H9 (cell line): Measurements from ENCODE around the gene MFRP. TPM values are rescaled to one million over a fixed set of nuclear protein-coding genes. Genes with fewer than 3 reads are reported as not detected.

ENCODE experiments used
- DNase-seq: peaks from one replicate; pipeline ENCODE4 v3.0.0-alpha.2; 2017
- H2AFZ ChIP-seq: one replicate; pipeline ENCODE4 v1.6.1; 2013; ENCODE audit warnings: mild to moderate bottlenecking, low read length, control low read depth, moderate library complexity
- H2AK5ac ChIP-seq: 2 replicates; pipeline ENCODE4 v1.6.1; 2013; ENCODE audit warnings: low read length, control low read depth, mixed read lengths; ENCODE audit not compliant: insufficient read length
- H2BK120ac ChIP-seq: one replicate; pipeline ENCODE4 v1.6.1; 2013; ENCODE audit warnings: low read depth, mild to moderate bottlenecking, low read length, control low read depth, inconsistent platforms; ENCODE audit not compliant: poor library complexity, severe bottlenecking
- H2BK12ac ChIP-seq: 2 replicates; pipeline ENCODE4 v1.6.1; 2013; ENCODE audit warnings: low read length, control low read depth, mixed read lengths, low read depth; ENCODE audit not compliant: insufficient read length
- H2BK15ac ChIP-seq: 2 replicates; pipeline ENCODE4 v1.6.1; 2013; ENCODE audit warnings: low read depth, low read length, control low read depth
- H2BK20ac ChIP-seq: one replicate; pipeline ENCODE4 v1.6.1; 2013; ENCODE audit warnings: low read depth, mild to moderate bottlenecking, low read length, control low read depth, inconsistent platforms; ENCODE audit not compliant: poor library complexity, severe bottlenecking
- H2BK5ac ChIP-seq: 2 replicates; pipeline ENCODE4 v1.6.1; 2013; ENCODE audit warnings: low read length, control low read depth, mixed read lengths; ENCODE audit not compliant: insufficient read length
- H3K14ac ChIP-seq: 2 replicates; pipeline ENCODE4 v1.6.1; 2013; ENCODE audit warnings: low read length, control low read depth; ENCODE audit not compliant: insufficient read depth
- H3K18ac ChIP-seq: 2 replicates; pipeline ENCODE4 v1.6.1; 2013; ENCODE audit warnings: low read depth, mild to moderate bottlenecking, mixed read lengths, low read length, control low read depth; ENCODE audit not compliant: insufficient read length
- H3K23ac ChIP-seq: 2 replicates; pipeline ENCODE4 v1.6.1; 2013; ENCODE audit warnings: low read length, control low read depth, mixed read lengths, low read depth; ENCODE audit not compliant: insufficient read length
- H3K23me2 ChIP-seq: 2 replicates; pipeline ENCODE4 v1.6.1; 2013; ENCODE audit warnings: low read depth, mild to moderate bottlenecking, mixed read lengths, low read length, control low read depth; ENCODE audit not compliant: insufficient read length, poor library complexity, severe bottlenecking
- H3K27ac ChIP-seq: 2 replicates; pipeline ENCODE4 v1.5.1; 2013; ENCODE audit warnings: low read length, control low read depth, mixed read lengths, low read depth; ENCODE audit not compliant: insufficient read length
- H3K27me3 ChIP-seq: 2 replicates; pipeline ENCODE4 v1.6.1; 2013; ENCODE audit warnings: low read length, control low read depth, inconsistent platforms; ENCODE audit not compliant: insufficient read depth
- H3K4ac ChIP-seq: 2 replicates; pipeline ENCODE4 v1.6.1; 2013; ENCODE audit warnings: low read depth, mild to moderate bottlenecking, control low read depth, inconsistent platforms, low read length, moderate library complexity
- H3K4me1 ChIP-seq: 2 replicates; pipeline ENCODE4 v1.6.1; 2013; ENCODE audit warnings: low read length, control low read depth, inconsistent platforms; ENCODE audit not compliant: insufficient read depth
- H3K4me2 ChIP-seq: 2 replicates; pipeline ENCODE4 v1.6.1; 2013; ENCODE audit warnings: low read length, control low read depth, mixed read lengths; ENCODE audit not compliant: insufficient read length, insufficient read depth
- H3K56ac ChIP-seq: 2 replicates; pipeline ENCODE4 v1.6.1; 2013; ENCODE audit warnings: low read depth, mild to moderate bottlenecking, mixed read lengths, low read length, control low read depth; ENCODE audit not compliant: insufficient read length
- H3K79me1 ChIP-seq: 2 replicates; pipeline ENCODE4 v1.6.1; 2013; ENCODE audit warnings: low read depth, mild to moderate bottlenecking, moderate library complexity, low read length, control low read depth, inconsistent platforms; ENCODE audit not compliant: insufficient read depth, poor library complexity, severe bottlenecking
- H3K79me2 ChIP-seq: 2 replicates; pipeline ENCODE4 v1.6.1; 2013; ENCODE audit warnings: low read length, control low read depth, inconsistent platforms; ENCODE audit not compliant: insufficient read depth
- H3K9ac ChIP-seq: 2 replicates; pipeline ENCODE4 v1.6.1; 2013; ENCODE audit warnings: low read length, control low read depth, mixed read lengths; ENCODE audit not compliant: insufficient read length; ENCODE audit errors: extremely low read depth
- H3K9me3 ChIP-seq: one replicate; pipeline ENCODE4 v1.6.1; 2013; ENCODE audit warnings: low read depth, low read length, inconsistent platforms; ENCODE audit not compliant: control insufficient read depth
- H3T11ph ChIP-seq: one replicate; pipeline ENCODE4 v1.6.1; 2013; ENCODE audit warnings: mild to moderate bottlenecking, low read length, control low read depth, inconsistent platforms
- H4K20me1 ChIP-seq: one replicate; pipeline ENCODE4 v1.6.1; 2013; ENCODE audit not compliant: control insufficient read depth, insufficient read length, insufficient read depth
- H4K5ac ChIP-seq: 2 replicates; pipeline ENCODE4 v1.6.1; 2013; ENCODE audit warnings: low read depth, mild to moderate bottlenecking, mixed read lengths, low read length, control low read depth; ENCODE audit not compliant: insufficient read length
- H4K8ac ChIP-seq: replicated peaks from 2 replicates; pipeline ENCODE4 v1.6.1; 2013; ENCODE audit warnings: low read length, control low read depth, mixed read lengths, low read depth; ENCODE audit not compliant: insufficient read length
- H4K91ac ChIP-seq: 2 replicates; pipeline ENCODE4 v1.6.1; 2013; ENCODE audit warnings: low read depth, mild to moderate bottlenecking, moderate library complexity, mixed read lengths, low read length, control low read depth; ENCODE audit not compliant: insufficient read length
- H3K27ac Mint-ChIP-seq, 3 experiments: 2 replicates in 2 of 3; 3 replicates in 1 of 3; pipeline ENCODE4 v1.8.0; 2020 to 2021; ENCODE audit warnings: mixed read lengths in 3 of 3, mild to moderate bottlenecking in 1 of 3, moderate library complexity in 1 of 3
- H3K27me3 Mint-ChIP-seq: 2 replicates; pipeline ENCODE4 v1.8.0; 2021; ENCODE audit warnings: low read depth, mild to moderate bottlenecking, moderate library complexity, mixed read lengths
- H3K36me3 Mint-ChIP-seq, 3 experiments: 2 replicates in 2 of 3; 3 replicates in 1 of 3; pipeline ENCODE4 v1.8.0; 2020 to 2021; ENCODE audit warnings: low read depth in 3 of 3, mixed read lengths in 3 of 3; ENCODE audit not compliant: insufficient read depth in 1 of 3
- H3K4me1 Mint-ChIP-seq, 2 experiments: 2 replicates each; pipeline ENCODE4 v1.8.0; 2020; ENCODE audit warnings: mixed read lengths in 2 of 2
- H3K4me3 Mint-ChIP-seq, 2 experiments: 2 replicates in 1 of 2; 3 replicates in 1 of 2; pipeline ENCODE4 v1.8.0; 2020 to 2021; ENCODE audit warnings: mild to moderate bottlenecking in 2 of 2, mixed read lengths in 2 of 2, moderate library complexity in 1 of 2
- H3K9me3 Mint-ChIP-seq, 2 experiments: 2 replicates in 1 of 2; 3 replicates in 1 of 2; pipeline ENCODE4 v1.8.0; 2020; ENCODE audit warnings: mild to moderate bottlenecking in 2 of 2, mixed read lengths in 2 of 2, moderate library complexity in 1 of 2
- CTCF ChIP-seq: fragments of 200-600 bp; sonication (generic); conservative IDR thresholded peaks from 3 replicates; pipeline ENCODE4 v1.8.0; 2021; ENCODE audit warnings: antibody characterized with exemption, mild to moderate bottlenecking
- WGBS: extraction: QIAGEN DNeasy Blood & Tissue Kit; methylation state at CpG from one replicate; pipeline ENCODE4 v1.1.7; 2013; ENCODE audit warnings: missing lambda C conversion rate, low lambda C conversion rate, mixed read lengths; ENCODE audit not compliant: insufficient read length; ENCODE audit errors: extremely low coverage; 5-methylcytosine and 5-hydroxymethylcytosine counted together
- total RNA-seq: library from RNA; stranded (reverse); gene quantifications from 2 replicates; pipeline ENCODE4 v1.2.1, GENCODE V29; 2021

Gene MFRP
- total RNA-seq, 1 experiment from 2014 or later: not detected

- no peak overlapping the region for H4K8ac ChIP-seq
- Mint-ChIP-seq H3K27me3 (peaks cover 30% of the 10 kb centered on the region), H3K4me3 (peak overlapping the region; percentile 99), H3K27ac (peak overlapping the region in 2 of 3 experiments; percentile 85 to 93; a peak in 3 of 7 replicates), H3K9me3 (no peaks in the 10 kb centered on the region; a peak in 1 of 5 replicates), H3K36me3 (peaks cover 13 to 18% (median 15%) of the 10 kb centered on the region in 3 experiments), H3K4me1 (peaks cover 55 to 81% of the 10 kb centered on the region in 2 experiments)
- H3K23me2 ChIP-seq: peaks cover 28% of the 10 kb centered on the region
- H4K91ac ChIP-seq: no peak overlapping the region
- no peak overlapping the region for H2AFZ ChIP-seq
- H3K23ac ChIP-seq: no peak overlapping the region
- peaks cover 13% of the 10 kb centered on the region; the same call in 1 of the 2 replicates for H3K79me2 ChIP-seq
- no peak overlapping the region for H4K5ac ChIP-seq
- no peaks in the 10 kb centered on the region for H3K9me3 ChIP-seq
- no peak overlapping the region for H2BK20ac ChIP-seq
- no peak for DNase-seq
- no peak overlapping the region for H2BK12ac ChIP-seq
- H3K14ac ChIP-seq: no peak overlapping the region
- no peak overlapping the region for H2AK5ac ChIP-seq
- no peak overlapping the region for H3K9ac ChIP-seq
- no peak overlapping the region for H2BK15ac ChIP-seq
- H2BK120ac ChIP-seq: no peak overlapping the region
- WGBS: no CpG with 5 or more reads among the region's 9 CpGs
- H3K4ac ChIP-seq: no peak overlapping the region
- H3K79me1 ChIP-seq: peaks cover 9% of the 10 kb centered on the region
- TF ChIP-seq CTCF: no peak
- H3K18ac ChIP-seq: no peak overlapping the region
- H3K4me1 ChIP-seq: no peaks in the 10 kb centered on the region; the same call in 1 of the 2 replicates
- H4K20me1 ChIP-seq: no peaks in the 10 kb centered on the region
- no peak overlapping the region for H2BK5ac ChIP-seq
- H3K27ac ChIP-seq: no peak overlapping the region
- peak overlapping the region; percentile 56 for H3K4me2 ChIP-seq
- no peak overlapping the region for H3K56ac ChIP-seq
- H3T11ph ChIP-seq: no peak overlapping the region
- H3K27me3 ChIP-seq: peaks cover 16% of the 10 kb centered on the region
These were observed 9.6 kb downstream of the MFRP start for GRCh38 chr11:119336744-119337469.
